ENCODE data around the gene SSTR3.

DNA sequence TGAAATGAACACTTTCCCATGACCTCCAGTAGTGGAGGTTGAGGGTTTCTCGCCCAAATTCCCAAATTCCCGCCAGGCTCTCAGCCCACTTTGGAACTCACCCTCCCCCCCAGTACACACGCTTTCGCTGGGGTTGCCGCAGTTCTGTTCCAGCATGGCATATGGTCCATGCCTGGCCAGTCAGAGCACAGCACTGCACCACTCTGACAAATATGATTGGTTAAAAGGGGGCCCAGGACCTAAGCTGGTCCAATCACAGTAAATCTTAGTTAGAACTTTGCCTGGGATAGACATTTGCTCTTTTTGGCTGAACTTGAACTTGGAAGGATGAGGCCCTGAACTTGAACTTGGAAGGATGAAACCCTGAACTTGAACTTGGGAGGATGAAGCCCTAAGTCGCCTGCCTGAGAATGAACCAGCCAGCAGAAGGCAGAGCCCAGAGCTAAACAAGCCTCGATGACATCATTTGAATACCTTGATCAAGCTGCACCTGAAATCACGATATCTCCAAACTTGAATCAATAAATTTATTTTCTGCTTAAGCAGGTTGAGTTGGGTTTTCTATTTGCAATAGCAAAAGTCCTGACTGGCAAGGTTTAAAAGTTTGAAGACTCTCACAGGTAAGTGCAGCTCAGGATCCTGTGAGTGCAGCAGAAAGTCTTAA is 12.6 kb upstream of the SSTR3 start:
- TF ChIP-seq, protein P1, sequence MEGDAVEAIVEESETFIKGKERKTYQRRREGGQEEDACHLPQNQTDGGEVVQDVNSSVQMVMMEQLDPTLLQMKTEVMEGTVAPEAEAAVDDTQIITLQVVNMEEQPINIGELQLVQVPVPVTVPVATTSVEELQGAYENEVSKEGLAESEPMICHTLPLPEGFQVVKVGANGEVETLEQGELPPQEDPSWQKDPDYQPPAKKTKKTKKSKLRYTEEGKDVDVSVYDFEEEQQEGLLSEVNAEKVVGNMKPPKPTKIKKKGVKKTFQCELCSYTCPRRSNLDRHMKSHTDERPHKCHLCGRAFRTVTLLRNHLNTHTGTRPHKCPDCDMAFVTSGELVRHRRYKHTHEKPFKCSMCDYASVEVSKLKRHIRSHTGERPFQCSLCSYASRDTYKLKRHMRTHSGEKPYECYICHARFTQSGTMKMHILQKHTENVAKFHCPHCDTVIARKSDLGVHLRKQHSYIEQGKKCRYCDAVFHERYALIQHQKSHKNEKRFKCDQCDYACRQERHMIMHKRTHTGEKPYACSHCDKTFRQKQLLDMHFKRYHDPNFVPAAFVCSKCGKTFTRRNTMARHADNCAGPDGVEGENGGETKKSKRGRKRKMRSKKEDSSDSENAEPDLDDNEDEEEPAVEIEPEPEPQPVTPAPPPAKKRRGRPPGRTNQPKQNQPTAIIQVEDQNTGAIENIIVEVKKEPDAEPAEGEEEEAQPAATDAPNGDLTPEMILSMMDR (IDR thresholded peaks at IDR 0.05): no peak
- no peak for TF ChIP-seq POLR2A (IDR thresholded peaks at IDR 0.05)
- no peak for TF ChIP-seq POLR2AphosphoS5 (IDR thresholded peaks at IDR 0.05)

All from sigmoid colon (tissue), 4 donors.